ENCODE results near the gene CRIM1. TPM values are rescaled to one million over a fixed set of nuclear protein-coding genes. Genes with fewer than 3 reads are reported as not detected.

Gene CRIM1
- total and polyA plus RNA-seq, 4 donors: 2.2 to 22.1 (median 9.6) TPM

DNA sequence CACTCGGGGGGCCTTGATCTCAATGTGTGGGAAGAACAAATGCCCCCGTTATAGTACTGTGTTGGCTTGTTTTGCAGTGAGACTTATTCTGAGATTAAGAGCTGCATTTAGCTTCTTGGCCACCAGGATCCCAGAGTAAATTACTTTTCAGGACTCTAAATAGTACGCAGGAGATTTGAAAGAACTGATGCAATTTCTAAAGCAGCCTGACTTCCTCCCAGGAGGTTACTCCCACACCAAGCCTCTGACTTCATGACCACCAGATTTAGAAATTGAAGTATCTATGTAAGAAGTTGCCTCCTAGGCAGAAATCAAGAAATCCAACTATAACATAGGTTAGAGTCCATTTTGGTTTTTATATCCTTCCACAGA is 175.4 kb downstream of the CRIM1 start (continued):
- TF ChIP-seq GABPA (IDR thresholded peaks at IDR 0.05 in 1 of 2, conservative IDR thresholded peaks at IDR 0.05 in 1 of 2): no peak

DNA sequence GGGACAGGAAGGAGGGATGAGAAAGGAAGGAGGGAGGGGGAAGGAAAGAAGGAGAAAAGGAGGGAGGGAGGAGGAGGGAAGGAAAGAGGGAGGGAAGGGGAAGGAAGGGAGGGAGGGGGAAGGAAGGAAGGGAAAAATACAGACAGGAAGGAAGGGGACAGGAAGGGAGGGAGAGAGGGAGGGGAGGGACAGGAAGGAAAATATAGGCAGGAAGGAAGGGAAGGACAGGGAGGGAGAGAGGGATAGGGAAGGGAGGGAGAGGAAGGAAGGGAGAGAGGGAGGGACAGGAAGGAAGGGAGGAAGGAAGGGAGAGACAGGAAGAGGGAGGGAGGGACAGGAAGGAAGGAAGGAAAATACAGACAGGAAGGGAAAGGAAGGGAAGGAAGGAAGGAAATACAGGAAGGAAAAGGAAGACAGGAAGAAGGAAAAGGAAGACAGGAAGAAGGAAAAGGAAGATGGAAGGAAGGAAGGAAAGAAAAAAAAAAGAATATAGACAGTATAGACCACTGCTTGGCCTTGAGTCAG is 178.8 kb downstream of the CRIM1 start:
- Histone ChIP-seq H3K4me3 (ENCODE audit: low read depth in 1 of 3, low read length in 3 of 3) (no peak overlapping the region), H3K9ac (ENCODE audit: low read depth in 1 of 2, low read length in 2 of 2) (no peak overlapping the region), H3K36me3 (ENCODE audit: control insufficient read depth in 4 of 4, insufficient read depth in 3 of 4, low read depth in 1 of 4, low read length in 3 of 4) (no peaks in the 10 kb centered on the region), H3K27me3 (ENCODE audit: control insufficient read depth in 4 of 4, insufficient read depth in 4 of 4, low read length in 3 of 4) (no peaks in the 10 kb centered on the region), H3K4me1 (ENCODE audit: control insufficient read depth in 4 of 4, insufficient read depth in 4 of 4, low read length in 3 of 4) (no peaks in the 10 kb centered on the region), H3K27ac (ENCODE audit: low read depth in 1 of 2, low read length in 2 of 2) (no peak overlapping the region), H3K9me3 (ENCODE audit: control insufficient read depth in 4 of 4, low read length in 3 of 4) (no peaks in the 10 kb centered on the region)
- DNase-seq (ENCODE audit: low spot score): no peak
- TF ChIP-seq GABPA (IDR thresholded peaks at IDR 0.05 in 1 of 2, conservative IDR thresholded peaks at IDR 0.05 in 1 of 2): no peak
- no peak for TF ChIP-seq HNF4G (IDR thresholded peaks at IDR 0.05)
- TF ChIP-seq NR2F2 (IDR thresholded peaks at IDR 0.05): no peak
- no peak for TF ChIP-seq SP1 (IDR thresholded peaks at IDR 0.05)
- TF ChIP-seq, protein P1, sequence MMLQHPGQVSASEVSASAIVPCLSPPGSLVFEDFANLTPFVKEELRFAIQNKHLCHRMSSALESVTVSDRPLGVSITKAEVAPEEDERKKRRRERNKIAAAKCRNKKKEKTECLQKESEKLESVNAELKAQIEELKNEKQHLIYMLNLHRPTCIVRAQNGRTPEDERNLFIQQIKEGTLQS (IDR thresholded peaks at IDR 0.05): no peak
- no peak for TF ChIP-seq JUND (IDR thresholded peaks at IDR 0.05)
- no peak for TF ChIP-seq HNF4A (conservative IDR thresholded peaks at IDR 0.05)
- TF ChIP-seq FOXA2 (IDR thresholded peaks at IDR 0.05): no peak

DNA sequence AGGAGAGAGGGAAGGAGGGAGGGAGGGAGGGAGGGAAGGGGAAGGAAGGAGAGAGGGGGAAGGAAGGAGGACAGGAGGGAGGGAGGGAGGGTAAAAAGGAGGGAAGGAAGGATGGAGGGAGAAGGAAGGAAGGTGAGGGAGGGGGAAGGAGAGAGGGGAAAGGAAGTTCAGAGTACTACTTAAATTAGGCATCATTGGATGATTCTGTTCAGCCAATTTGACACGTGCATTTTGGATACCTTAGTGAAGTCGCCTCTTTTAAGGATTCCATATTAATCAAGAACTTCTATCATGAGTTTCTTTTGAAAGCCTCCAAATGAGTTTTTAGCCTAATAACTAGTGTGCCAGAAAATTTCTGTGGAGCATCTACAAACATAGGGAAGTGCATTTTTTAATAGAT is 179.5 kb downstream of the CRIM1 start:
- Histone ChIP-seq H3K4me3 (ENCODE audit: low read depth in 1 of 3, low read length in 3 of 3) (no peak overlapping the region), H3K9ac (ENCODE audit: low read depth in 1 of 2, low read length in 2 of 2) (no peak overlapping the region), H3K4me1 (ENCODE audit: control insufficient read depth in 4 of 4, insufficient read depth in 4 of 4, low read length in 3 of 4) (no peaks in the 10 kb centered on the region), H3K27me3 (ENCODE audit: control insufficient read depth in 4 of 4, insufficient read depth in 4 of 4, low read length in 3 of 4) (no peaks in the 10 kb centered on the region), H3K36me3 (ENCODE audit: control insufficient read depth in 4 of 4, insufficient read depth in 3 of 4, low read depth in 1 of 4, low read length in 3 of 4) (no peaks in the 10 kb centered on the region), H3K9me3 (ENCODE audit: control insufficient read depth in 4 of 4, low read length in 3 of 4) (no peaks in the 10 kb centered on the region), H3K27ac (ENCODE audit: low read depth in 1 of 2, low read length in 2 of 2) (no peak overlapping the region)
- 95% methylated on average over 2 of the region's 2 CpGs for WGBS
- no peak for DNase-seq (ENCODE audit: low spot score)
- no peak for TF ChIP-seq TAF1 (conservative IDR thresholded peaks at IDR 0.05)
- TF ChIP-seq, protein P2, sequence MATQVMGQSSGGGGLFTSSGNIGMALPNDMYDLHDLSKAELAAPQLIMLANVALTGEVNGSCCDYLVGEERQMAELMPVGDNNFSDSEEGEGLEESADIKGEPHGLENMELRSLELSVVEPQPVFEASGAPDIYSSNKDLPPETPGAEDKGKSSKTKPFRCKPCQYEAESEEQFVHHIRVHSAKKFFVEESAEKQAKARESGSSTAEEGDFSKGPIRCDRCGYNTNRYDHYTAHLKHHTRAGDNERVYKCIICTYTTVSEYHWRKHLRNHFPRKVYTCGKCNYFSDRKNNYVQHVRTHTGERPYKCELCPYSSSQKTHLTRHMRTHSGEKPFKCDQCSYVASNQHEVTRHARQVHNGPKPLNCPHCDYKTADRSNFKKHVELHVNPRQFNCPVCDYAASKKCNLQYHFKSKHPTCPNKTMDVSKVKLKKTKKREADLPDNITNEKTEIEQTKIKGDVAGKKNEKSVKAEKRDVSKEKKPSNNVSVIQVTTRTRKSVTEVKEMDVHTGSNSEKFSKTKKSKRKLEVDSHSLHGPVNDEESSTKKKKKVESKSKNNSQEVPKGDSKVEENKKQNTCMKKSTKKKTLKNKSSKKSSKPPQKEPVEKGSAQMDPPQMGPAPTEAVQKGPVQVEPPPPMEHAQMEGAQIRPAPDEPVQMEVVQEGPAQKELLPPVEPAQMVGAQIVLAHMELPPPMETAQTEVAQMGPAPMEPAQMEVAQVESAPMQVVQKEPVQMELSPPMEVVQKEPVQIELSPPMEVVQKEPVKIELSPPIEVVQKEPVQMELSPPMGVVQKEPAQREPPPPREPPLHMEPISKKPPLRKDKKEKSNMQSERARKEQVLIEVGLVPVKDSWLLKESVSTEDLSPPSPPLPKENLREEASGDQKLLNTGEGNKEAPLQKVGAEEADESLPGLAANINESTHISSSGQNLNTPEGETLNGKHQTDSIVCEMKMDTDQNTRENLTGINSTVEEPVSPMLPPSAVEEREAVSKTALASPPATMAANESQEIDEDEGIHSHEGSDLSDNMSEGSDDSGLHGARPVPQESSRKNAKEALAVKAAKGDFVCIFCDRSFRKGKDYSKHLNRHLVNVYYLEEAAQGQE (IDR thresholded peaks at IDR 0.05): no peak

DNA sequence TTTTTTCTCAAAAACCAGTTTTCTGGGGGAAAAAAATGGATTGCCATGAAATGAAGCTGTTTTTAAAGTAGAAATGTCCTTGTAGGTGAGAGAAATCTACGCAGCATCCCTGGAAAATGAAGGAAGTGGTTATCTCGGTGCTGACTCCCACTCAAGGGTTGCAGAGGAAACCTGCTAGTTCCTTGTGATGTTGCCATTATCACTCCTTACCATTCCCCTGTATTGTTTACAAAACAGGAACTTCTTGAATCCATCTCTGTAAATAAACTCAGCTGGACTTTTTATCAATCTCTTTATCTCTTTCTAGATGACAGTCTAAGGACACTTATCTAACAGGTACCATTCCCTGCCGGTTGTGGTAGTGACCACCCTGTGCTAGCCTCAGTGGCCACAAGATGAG is 181.2 kb downstream of the CRIM1 start:
- H3K27ac ChIP-seq (ENCODE audit: low read depth in 1 of 2, low read length in 2 of 2): no peak overlapping the region
- WGBS: 68% methylated on average over 3 of the region's 3 CpGs
- DNase-seq (ENCODE audit: low spot score): no peak

More for the DNA sequence above, 181.2 kb downstream of the CRIM1 start:
- Histone ChIP-seq H3K4me3 (ENCODE audit: low read depth in 1 of 3, low read length in 3 of 3) (no peak overlapping the region), H3K36me3 (ENCODE audit: control insufficient read depth in 4 of 4, insufficient read depth in 3 of 4, low read depth in 1 of 4, low read length in 3 of 4) (peaks cover 0 to 2% (median 0%) of the 10 kb centered on the region in 4 donors), H3K9ac (ENCODE audit: low read depth in 1 of 2, low read length in 2 of 2) (no peak overlapping the region), H3K9me3 (ENCODE audit: control insufficient read depth in 4 of 4, low read length in 3 of 4) (no peaks in the 10 kb centered on the region), H3K27me3 (ENCODE audit: control insufficient read depth in 4 of 4, insufficient read depth in 4 of 4, low read length in 3 of 4) (no peaks in the 10 kb centered on the region), H3K4me1 (ENCODE audit: control insufficient read depth in 4 of 4, insufficient read depth in 4 of 4, low read length in 3 of 4) (no peaks in the 10 kb centered on the region)
- TF ChIP-seq TAF1 (conservative IDR thresholded peaks at IDR 0.05): no peak
- TF ChIP-seq, protein P3, sequence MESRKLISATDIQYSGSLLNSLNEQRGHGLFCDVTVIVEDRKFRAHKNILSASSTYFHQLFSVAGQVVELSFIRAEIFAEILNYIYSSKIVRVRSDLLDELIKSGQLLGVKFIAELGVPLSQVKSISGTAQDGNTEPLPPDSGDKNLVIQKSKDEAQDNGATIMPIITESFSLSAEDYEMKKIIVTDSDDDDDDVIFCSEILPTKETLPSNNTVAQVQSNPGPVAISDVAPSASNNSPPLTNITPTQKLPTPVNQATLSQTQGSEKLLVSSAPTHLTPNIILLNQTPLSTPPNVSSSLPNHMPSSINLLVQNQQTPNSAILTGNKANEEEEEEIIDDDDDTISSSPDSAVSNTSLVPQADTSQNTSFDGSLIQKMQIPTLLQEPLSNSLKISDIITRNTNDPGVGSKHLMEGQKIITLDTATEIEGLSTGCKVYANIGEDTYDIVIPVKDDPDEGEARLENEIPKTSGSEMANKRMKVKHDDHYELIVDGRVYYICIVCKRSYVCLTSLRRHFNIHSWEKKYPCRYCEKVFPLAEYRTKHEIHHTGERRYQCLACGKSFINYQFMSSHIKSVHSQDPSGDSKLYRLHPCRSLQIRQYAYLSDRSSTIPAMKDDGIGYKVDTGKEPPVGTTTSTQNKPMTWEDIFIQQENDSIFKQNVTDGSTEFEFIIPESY (IDR thresholded peaks at IDR 0.05): no peak
- TF ChIP-seq, protein P2 (IDR thresholded peaks at IDR 0.05): no peak
- TF ChIP-seq RAD21 (IDR thresholded peaks at IDR 0.05): no peak
- TF ChIP-seq SP1 (IDR thresholded peaks at IDR 0.05): no peak
- no peak for TF ChIP-seq FOXA1 (IDR thresholded peaks at IDR 0.05)
- TF ChIP-seq HNF4G (IDR thresholded peaks at IDR 0.05): no peak
- no peak for TF ChIP-seq GABPA (IDR thresholded peaks at IDR 0.05 in 1 of 2, conservative IDR thresholded peaks at IDR 0.05 in 1 of 2)
- no peak for TF ChIP-seq FOXA2 (IDR thresholded peaks at IDR 0.05)
- no peak for TF ChIP-seq RXRA (IDR thresholded peaks at IDR 0.05)
- no peak for TF ChIP-seq JUND (IDR thresholded peaks at IDR 0.05)
- TF ChIP-seq EGR1 (IDR thresholded peaks at IDR 0.05; ENCODE audit: low read depth in 2 of 2): no peak
- no peak for TF ChIP-seq HNF4A (conservative IDR thresholded peaks at IDR 0.05)
- TF ChIP-seq, protein P1 (IDR thresholded peaks at IDR 0.05): no peak
